ENCODE measurements around the gene NGFR. TPM values are rescaled to one million over a fixed set of nuclear protein-coding genes. Genes with fewer than 3 reads are reported as not detected.

The NGFR gene
- total RNA-seq, 1 donor from 2014 or later, result 1.8 TPM

- H3K27ac Mint-ChIP-seq (ENCODE audit: unreplicated experiment), result no peak overlapping the region
- peaks cover 5% of the 10 kb centered on the region for H3K27me3 Mint-ChIP-seq (ENCODE audit: low read depth)
- H3K9me3 Mint-ChIP-seq (ENCODE audit: low read depth), result no peaks in the 10 kb centered on the region
- no peak overlapping the region for H3K4me3 Mint-ChIP-seq (ENCODE audit: unreplicated experiment)
- no peaks in the 10 kb centered on the region for H3K36me3 Mint-ChIP-seq (ENCODE audit: low read depth)
- TF ChIP-seq CTCF (IDR thresholded peaks at IDR 0.05), result no peak
- peaks cover 27% of the 10 kb centered on the region for H3K4me1 Mint-ChIP-seq (ENCODE audit: low read depth)
- no peak for DNase-seq (ENCODE audit: low spot score)
Observed at GRCh38 chr17:49551221-49552069, 56.4 kb downstream of the NGFR start.

- H3K4me3 Mint-ChIP-seq (ENCODE audit: unreplicated experiment), result no peak overlapping the region
- DNase-seq (ENCODE audit: low spot score), result no peak
- H3K9me3 Mint-ChIP-seq (ENCODE audit: low read depth), result no peaks in the 10 kb centered on the region
- no peak for TF ChIP-seq CTCF (IDR thresholded peaks at IDR 0.05)
- H3K4me1 Mint-ChIP-seq (ENCODE audit: low read depth), result peaks cover 23% of the 10 kb centered on the region
- no peaks in the 10 kb centered on the region for H3K36me3 Mint-ChIP-seq (ENCODE audit: low read depth)
- no peak overlapping the region for H3K27ac Mint-ChIP-seq (ENCODE audit: unreplicated experiment)
- peaks cover 3% of the 10 kb centered on the region for H3K27me3 Mint-ChIP-seq (ENCODE audit: low read depth)
Observed at GRCh38 chr17:49552070-49552751, 57.1 kb downstream of the NGFR start.

GRCh38 chr17:49553676-49554335, 58.7 kb downstream of the NGFR start:
- Mint-ChIP-seq H3K9me3 (ENCODE audit: low read depth) (no peaks in the 10 kb centered on the region), H3K4me1 (ENCODE audit: low read depth) (peaks cover 10% of the 10 kb centered on the region), H3K4me3 (ENCODE audit: unreplicated experiment) (no peak overlapping the region), H3K27ac (ENCODE audit: unreplicated experiment) (no peak overlapping the region), H3K27me3 (ENCODE audit: low read depth) (peaks cover 4% of the 10 kb centered on the region), H3K36me3 (ENCODE audit: low read depth) (no peaks in the 10 kb centered on the region)
- TF ChIP-seq CTCF (IDR thresholded peaks at IDR 0.05), result no peak
- DNase-seq (ENCODE audit: low spot score), result no peak

- H3K27ac Mint-ChIP-seq (ENCODE audit: unreplicated experiment), result no peak overlapping the region
Observed at GRCh38 chr17:49554694-49555494, 59.8 kb downstream of the NGFR start.

More at GRCh38 chr17:49554694-49555494, 59.8 kb downstream of the NGFR start:
- Mint-ChIP-seq H3K9me3 (ENCODE audit: low read depth) (no peaks in the 10 kb centered on the region), H3K4me1 (ENCODE audit: low read depth) (peaks cover 9% of the 10 kb centered on the region), H3K36me3 (ENCODE audit: low read depth) (no peaks in the 10 kb centered on the region), H3K27me3 (ENCODE audit: low read depth) (peaks cover 4% of the 10 kb centered on the region), H3K4me3 (ENCODE audit: unreplicated experiment) (no peak overlapping the region)
- no peak for DNase-seq (ENCODE audit: low spot score)
- no peak for TF ChIP-seq CTCF (IDR thresholded peaks at IDR 0.05)

Data from chondrocyte (in vitro differentiated cells).